HCT116 (cell line): ENCODE measurements around the gene TNFRSF25. TPM values are rescaled to one million over a fixed set of nuclear protein-coding genes. Genes with fewer than 3 reads are reported as not detected.

Experiments
- ATAC-seq: fragments of 200-7000 bp; cut with Tn5 transposase; 2 replicates; pipeline ENCODE4 v1.9.1; 2020; ENCODE audit warnings: mild to moderate bottlenecking, moderate library complexity
- BruUV-seq: library from RNA; stranded (reverse); fragments of 400-500 nt; replicated peaks from 2 replicates; lab custom pipeline; 2021; lab: Mats Ljungman, UMichigan
- CTCF ChIA-PET: fragments of 300-600 bp; sonication (Branson Sonifier 250); formaldehyde crosslinking; loops from one replicate; lab custom pipeline; 2021; ENCODE audit warnings: antibody characterized with exemption; lab: Charles Lee
- POLR2A ChIA-PET: fragments of 300-600, 350-600 bp; sonication (Branson Sonifier 250); formaldehyde crosslinking; loops from one replicate; lab custom pipeline; 2021; ENCODE audit warnings: antibody characterized with exemption; lab: Charles Lee
- RAD21 ChIA-PET, 2 experiments: fragments of 300-600 bp; sonication (Branson Sonifier 250); formaldehyde crosslinking; loops; one replicate each; lab custom pipeline; 2023; ENCODE audit warnings: low total read pairs in 2 of 2; ENCODE audit not compliant: uncharacterized antibody in 2 of 2, unreplicated experiment in 2 of 2, low non-redundant PET in 1 of 2; lab: Charles Lee
- DNase-seq: peaks from one replicate; pipeline ENCODE4 v3.0.0-alpha.2; 2010; ENCODE audit warnings: low read depth, low spot score
- H2AFZ ChIP-seq: fragments of 200-600 bp; shearing (Covaris generic), sonication (generic); 2 replicates; pipeline ENCODE4 v1.6.1; 2017; ENCODE audit warnings: low read depth, mixed run types, mixed read lengths, antibody characterized with exemption, low read length; ENCODE audit not compliant: poor library complexity, severe bottlenecking
- H3K27ac ChIP-seq: 2 replicates; pipeline ENCODE4 v1.5.1; 2012; ENCODE audit warnings: low read depth, low read length
- H3K27me3 ChIP-seq: fragments of 200-600 bp; sonication (generic); 2 replicates; pipeline ENCODE4 v1.6.1; 2016; ENCODE audit warnings: mixed run types, low read length, mixed read lengths; ENCODE audit not compliant: insufficient read depth
- H3K36me3 ChIP-seq, 2 experiments: fragments of 200-500 bp in 1 of 2; fragments of 200-600 bp in 1 of 2; sonication (Bioruptor generic) in 1 of 2; sonication (generic) in 1 of 2; 2 replicates each; pipeline versions ENCODE4 v1.5.1 to v1.6.1; 2014 to 2016; ENCODE audit warnings: low read length in 2 of 2, inconsistent platforms in 1 of 2, mixed read lengths in 1 of 2, mixed run types in 1 of 2; ENCODE audit not compliant: insufficient read depth in 2 of 2, control insufficient read depth in 1 of 2
- H3K4me1 ChIP-seq, 2 experiments: fragments of 200-600 bp in 1 of 2; sonication (generic) in 1 of 2; 2 replicates each; pipeline versions ENCODE4 v1.5.1 to v1.6.1; 2012 to 2017; ENCODE audit warnings: low read length in 2 of 2, inconsistent platforms in 1 of 2, mild to moderate bottlenecking in 1 of 2, mixed read lengths in 1 of 2, mixed run types in 1 of 2, moderate library complexity in 1 of 2; ENCODE audit not compliant: insufficient read depth in 2 of 2, control insufficient read depth in 1 of 2
- H3K4me2 ChIP-seq: fragments of 200-600 bp; sonication (generic); 2 replicates; pipeline ENCODE4 v1.6.1; 2017; ENCODE audit warnings: mixed run types, low read length, mixed read lengths
- H3K4me3 ChIP-seq, 2 experiments: fragments of 200-600 bp in 1 of 2; sonication (generic) in 1 of 2; replicated peaks in 1 of 2; 2 replicates each; pipeline ENCODE4 v1.5.1; 2011 to 2016; ENCODE audit warnings: low read length in 2 of 2, control low read depth in 1 of 2, low read depth in 1 of 2, mild to moderate bottlenecking in 1 of 2, mixed read lengths in 1 of 2, mixed run types in 1 of 2
- H3K79me2 ChIP-seq: fragments of 200-600 bp; sonication (generic); 2 replicates; pipeline ENCODE4 v1.6.1; 2017; ENCODE audit warnings: mild to moderate bottlenecking, mixed run types, low read length, moderate library complexity, mixed read lengths; ENCODE audit not compliant: insufficient read depth
- H3K9ac ChIP-seq: fragments of 200-600 bp; sonication (generic); 2 replicates; pipeline ENCODE4 v1.6.1; 2016; ENCODE audit warnings: low read length, mixed read lengths
- H3K9me2 ChIP-seq: fragments of 200-600 bp; sonication (generic), shearing (Covaris generic); 2 replicates; pipeline ENCODE4 v1.6.1; 2017; ENCODE audit warnings: mixed run types, mild to moderate bottlenecking, moderate library complexity; ENCODE audit not compliant: insufficient read depth
- H3K9me3 ChIP-seq, 2 experiments: fragments of 200-500 bp in 1 of 2; fragments of 200-600 bp in 1 of 2; sonication (Bioruptor generic) in 1 of 2; sonication (generic) in 1 of 2; 2 replicates each; pipeline ENCODE4 v1.6.1; 2014 to 2017; ENCODE audit warnings: low read length in 2 of 2, mixed read lengths in 2 of 2, inconsistent platforms in 1 of 2, low read depth in 1 of 2, mild to moderate bottlenecking in 1 of 2, mixed run types in 1 of 2, moderate library complexity in 1 of 2; ENCODE audit not compliant: control insufficient read depth in 1 of 2, insufficient read depth in 1 of 2
- H4K20me1 ChIP-seq: fragments of 200-600 bp; sonication (generic), shearing (Covaris generic); 2 replicates; pipeline ENCODE4 v1.6.1; 2017; ENCODE audit warnings: mixed run types, mild to moderate bottlenecking, moderate library complexity; ENCODE audit not compliant: insufficient read depth
- ATF3 ChIP-seq: IDR thresholded peaks from 2 replicates; pipeline ENCODE4 v1.6.1; 2012
- CBX3 ChIP-seq: IDR thresholded peaks from 2 replicates; pipeline ENCODE4 v1.6.1; 2012; ENCODE audit warnings: low read depth
- CEBPB ChIP-seq: IDR thresholded peaks from 2 replicates; pipeline ENCODE4 v1.6.1; 2012; ENCODE audit warnings: low read depth
- EGR1 ChIP-seq: IDR thresholded peaks from 2 replicates; pipeline ENCODE4 v1.6.1; 2012; ENCODE audit warnings: low read depth
- EZH2 ChIP-seq: fragments of 200-600 bp; sonication (generic); IDR thresholded peaks from 2 replicates; pipeline ENCODE4 v1.6.1; 2017; ENCODE audit warnings: antibody characterized with exemption, mixed run types
- EZH2phosphoT487 ChIP-seq: fragments of 200-600 bp; IDR thresholded peaks from 2 replicates; pipeline ENCODE4 v1.6.1; 2018; ENCODE audit warnings: antibody characterized with exemption, borderline replicate concordance
- FOSL1 ChIP-seq: IDR thresholded peaks from 2 replicates; pipeline ENCODE4 v1.6.1; 2012; ENCODE audit warnings: low read depth
- JUND ChIP-seq: IDR thresholded peaks from 2 replicates; pipeline ENCODE4 v1.6.1; 2012
- MAX ChIP-seq: IDR thresholded peaks from 2 replicates; pipeline ENCODE4 v1.6.1; 2012
- POLR2A ChIP-seq: IDR thresholded peaks from 2 replicates; pipeline ENCODE4 v1.7.0; 2011; ENCODE audit warnings: borderline replicate concordance; ENCODE audit not compliant: insufficient read depth, insufficient read length; ENCODE audit errors: extremely low read depth
- POLR2AphosphoS5 ChIP-seq: IDR thresholded peaks from 2 replicates; pipeline ENCODE4 v1.6.1; 2011; ENCODE audit warnings: mild to moderate bottlenecking, low read depth, low read length, moderate library complexity
- RAD21 ChIP-seq: IDR thresholded peaks from 2 replicates; pipeline ENCODE4 v1.6.1; 2012; ENCODE audit warnings: low read depth, mild to moderate bottlenecking
- REST ChIP-seq: IDR thresholded peaks from 2 replicates; pipeline ENCODE4 v1.6.1; 2012; ENCODE audit warnings: low read depth
- SP1 ChIP-seq: IDR thresholded peaks from 2 replicates; pipeline ENCODE4 v1.6.1; 2012; ENCODE audit warnings: low read depth
- SRF ChIP-seq: IDR thresholded peaks from 2 replicates; pipeline ENCODE4 v1.6.1; 2012; ENCODE audit warnings: low read depth
- YY1 ChIP-seq: IDR thresholded peaks from 2 replicates; pipeline ENCODE4 v1.6.1; 2011; ENCODE audit warnings: low read length, low read depth, moderate library complexity, mild to moderate bottlenecking; ENCODE audit not compliant: insufficient replicate concordance; ENCODE audit errors: extremely low read depth
- ZFX ChIP-seq: fragments of 450-650 bp; IDR thresholded peaks from 2 replicates; pipeline ENCODE4 v1.6.1; 2017
- ZNF274 ChIP-seq: fragments of 200-500 bp; sonication (Bioruptor generic); IDR thresholded peaks from 2 replicates; pipeline ENCODE4 v1.6.1; 2014; ENCODE audit warnings: mild to moderate bottlenecking, low read depth, low read length, inconsistent platforms
- intact Hi-C: fragments of 100-400 bp; cut with micrococcal nuclease; formaldehyde crosslinking; loops from 2 replicates; pipeline ENCODE4 v1.10.0; 2022
- total RNA-seq: library from RNA; stranded (reverse); gene quantifications from one replicate; pipeline ENCODE4 v1.2.1, GENCODE V29; 2021; ENCODE audit not compliant: unreplicated experiment
- TF ChIP-seq, protein P1 (sequence below): IDR thresholded peaks from 2 replicates; pipeline ENCODE4 v1.6.1; 2011; ENCODE audit warnings: mild to moderate bottlenecking, low read length, moderate library complexity; ENCODE audit not compliant: insufficient replicate concordance; ENCODE audit errors: extremely low read depth

TNFRSF25 gene
- total RNA-seq, 1 experiment from 2014 or later, result 27.5 TPM

DNA sequence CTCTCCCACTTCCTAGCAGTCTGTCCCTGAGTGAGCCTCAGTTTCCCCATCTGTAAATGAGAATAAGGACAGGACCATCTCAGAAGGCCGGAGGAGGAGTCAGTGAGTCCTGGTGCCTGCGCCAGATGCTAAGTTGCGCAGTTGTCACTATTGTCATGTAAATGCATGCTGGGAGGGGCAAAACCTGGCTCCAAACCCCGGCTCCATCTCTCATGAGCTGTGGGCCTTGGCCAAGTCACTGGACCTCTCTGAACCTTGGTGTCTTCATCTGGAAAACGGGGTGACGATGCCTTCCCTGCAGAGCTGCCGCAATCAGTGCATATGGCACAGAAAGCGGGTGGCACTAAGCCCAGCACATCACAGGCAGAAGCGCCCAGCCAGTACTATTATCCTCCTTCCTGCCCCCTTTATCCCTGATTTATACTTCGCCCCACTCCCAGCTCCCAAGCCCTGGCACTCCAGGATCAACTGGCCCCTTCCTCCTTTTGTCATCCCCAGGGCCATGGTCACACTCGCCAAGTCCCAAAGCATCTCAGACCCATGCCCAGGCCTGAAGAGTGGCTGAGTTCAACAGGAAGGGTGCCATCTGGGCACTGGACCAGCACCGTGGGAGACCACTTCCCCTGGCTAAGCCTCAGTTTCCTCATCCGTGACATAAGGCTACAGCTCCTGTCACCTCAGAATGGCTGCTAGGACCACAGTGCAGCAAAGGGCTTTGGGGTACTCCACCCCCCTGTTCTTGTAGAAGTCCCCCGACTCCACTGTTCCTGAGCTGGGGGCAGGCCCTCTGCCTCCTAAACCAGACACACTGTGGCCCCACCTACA lies 29.8 kb upstream of the TNFRSF25 start:
- intact Hi-C loops, result no loop called here
- CTCF ChIA-PET, result no interaction called here
- no TSS peak for BruUV-seq

More for the DNA sequence above, 29.8 kb upstream of the TNFRSF25 start:
- ChIA-PET RAD21 (no interaction called here), POLR2A (no interaction called here)
- Histone ChIP-seq H3K27me3 (no peaks in the 10 kb centered on the region), H3K4me3 (peak overlapping the region; percentile 56 to 64), H3K4me1 (peaks cover 26 to 60% of the 10 kb centered on the region in 2 experiments), H3K4me2 (peak overlapping the region; percentile 91), H3K79me2 (no peaks in the 10 kb centered on the region), H3K9me2 (no peaks in the 10 kb centered on the region)
- no peak for ATAC-seq
- DNase-seq, result no peak
- TF ChIP-seq CEBPB (no peak), CBX3 (no peak), RAD21 (no peak), YY1 (no peak), JUND (no peak), EGR1 (no peak), ZNF274 (no peak), SP1 (no peak), MAX (no peak), ATF3 (no peak), SRF (no peak), REST (no peak), POLR2AphosphoS5 (no peak), EZH2 (no peak), ZFX (no peak), EZH2phosphoT487 (no peak), FOSL1 (no peak), POLR2A (no peak)
- TF ChIP-seq, protein P1, sequence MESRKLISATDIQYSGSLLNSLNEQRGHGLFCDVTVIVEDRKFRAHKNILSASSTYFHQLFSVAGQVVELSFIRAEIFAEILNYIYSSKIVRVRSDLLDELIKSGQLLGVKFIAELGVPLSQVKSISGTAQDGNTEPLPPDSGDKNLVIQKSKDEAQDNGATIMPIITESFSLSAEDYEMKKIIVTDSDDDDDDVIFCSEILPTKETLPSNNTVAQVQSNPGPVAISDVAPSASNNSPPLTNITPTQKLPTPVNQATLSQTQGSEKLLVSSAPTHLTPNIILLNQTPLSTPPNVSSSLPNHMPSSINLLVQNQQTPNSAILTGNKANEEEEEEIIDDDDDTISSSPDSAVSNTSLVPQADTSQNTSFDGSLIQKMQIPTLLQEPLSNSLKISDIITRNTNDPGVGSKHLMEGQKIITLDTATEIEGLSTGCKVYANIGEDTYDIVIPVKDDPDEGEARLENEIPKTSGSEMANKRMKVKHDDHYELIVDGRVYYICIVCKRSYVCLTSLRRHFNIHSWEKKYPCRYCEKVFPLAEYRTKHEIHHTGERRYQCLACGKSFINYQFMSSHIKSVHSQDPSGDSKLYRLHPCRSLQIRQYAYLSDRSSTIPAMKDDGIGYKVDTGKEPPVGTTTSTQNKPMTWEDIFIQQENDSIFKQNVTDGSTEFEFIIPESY, result no peak
- TF ChIP-seq, all 23 proteins: peak for 0
- Histone ChIP-seq H2AFZ (no peak overlapping the region), H3K36me3 (no peaks in the 10 kb centered on the region), H3K9me3 (no peaks in the 10 kb centered on the region), H3K9ac (peak overlapping the region; percentile 61; the same call in 1 of the 2 replicates), H4K20me1 (no peaks in the 10 kb centered on the region), H3K27ac (no peak overlapping the region)
